ENCODE results near the gene CSNK1D. TPM values are rescaled to one million over a fixed set of nuclear protein-coding genes. Genes with fewer than 3 reads are reported as not detected.

The CSNK1D gene
- total RNA-seq, 1 donor from 2014 or later, result 86.8 TPM

- H3K9me3 ChIP-seq, result no peaks in the 10 kb centered on the region
- H3K36me3 ChIP-seq, result peaks cover 23 to 41% of the 10 kb centered on the region in 2 donors
- H3K4me1 ChIP-seq, result peaks cover 20 to 46% of the 10 kb centered on the region in 2 donors
- H3K27me3 ChIP-seq, result no peaks in the 10 kb centered on the region
- H3K27ac ChIP-seq, result peak overlapping the region; percentile 29 to 51
- no peak for DNase-seq (ENCODE audit: low spot score in 2 of 2)
- intact Hi-C loops (cut with DNase I), result no loop called here
- no peak for TF ChIP-seq CTCF (IDR thresholded peaks at IDR 0.05)
- no peak overlapping the region for H3K4me3 ChIP-seq
Measured at GRCh38 chr17:82269882-82270500, 3.5 kb downstream of the CSNK1D start.

GRCh38 chr17:82269138-82269881 is 4.2 kb downstream of the CSNK1D start:
- TF ChIP-seq CTCF (IDR thresholded peaks at IDR 0.05), result no peak
- Histone ChIP-seq H3K9me3 (no peaks in the 10 kb centered on the region), H3K27me3 (no peaks in the 10 kb centered on the region), H3K36me3 (peaks cover 30 to 48% of the 10 kb centered on the region in 2 donors), H3K27ac (peak overlapping the region; percentile 29 to 61), H3K4me1 (peaks cover 20 to 45% of the 10 kb centered on the region in 2 donors), H3K4me3 (no peak overlapping the region)
- no peak for DNase-seq (ENCODE audit: low spot score in 2 of 2)
- intact Hi-C loops (cut with DNase I), result no loop called here

GRCh38 chr17:82267575-82268379 is 5.7 kb downstream of the CSNK1D start:
- Histone ChIP-seq H3K4me1 (peaks cover 17 to 38% of the 10 kb centered on the region in 2 donors), H3K9me3 (no peaks in the 10 kb centered on the region), H3K36me3 (peaks cover 45 to 63% of the 10 kb centered on the region in 2 donors), H3K27ac (peak overlapping the region; percentile 91 to 92), H3K27me3 (no peaks in the 10 kb centered on the region), H3K4me3 (peak overlapping the region; percentile 5 to 40)
- peak; percentile 91 to 97 for DNase-seq (ENCODE audit: low spot score in 2 of 2)
- intact Hi-C loops (cut with DNase I), result loop anchor here (1.0 kb wide), 2 partner anchors 24 to 31 kb away; no protein-coding TSS in a partner anchor
- no peak for TF ChIP-seq CTCF (IDR thresholded peaks at IDR 0.05)

- peak overlapping the region; percentile 91 to 92 for H3K27ac ChIP-seq
- H3K36me3 ChIP-seq, result peaks cover 50 to 70% of the 10 kb centered on the region in 2 donors
- TF ChIP-seq CTCF (IDR thresholded peaks at IDR 0.05), result no peak
- peaks cover 13 to 29% of the 10 kb centered on the region in 2 donors for H3K4me1 ChIP-seq
- no peaks in the 10 kb centered on the region for H3K9me3 ChIP-seq
- intact Hi-C loops (cut with DNase I), result no loop called here
- no peak for DNase-seq (ENCODE audit: low spot score in 2 of 2)
- no peaks in the 10 kb centered on the region for H3K27me3 ChIP-seq
- no peak overlapping the region for H3K4me3 ChIP-seq
Measured at GRCh38 chr17:82266142-82266541, 7.4 kb downstream of the CSNK1D start.

- Histone ChIP-seq H3K9me3 (no peaks in the 10 kb centered on the region), H3K4me3 (no peak overlapping the region), H3K4me1 (peaks cover 10 to 20% of the 10 kb centered on the region in 2 donors), H3K27me3 (no peaks in the 10 kb centered on the region), H3K27ac (no peak overlapping the region), H3K36me3 (peaks cover 68 to 80% of the 10 kb centered on the region in 2 donors)
- intact Hi-C loops (cut with DNase I), result no loop called here
- no peak for DNase-seq (ENCODE audit: low spot score in 2 of 2)
- TF ChIP-seq CTCF (IDR thresholded peaks at IDR 0.05), result no peak
Measured at GRCh38 chr17:82263641-82264040, 9.9 kb downstream of the CSNK1D start.
